HEK293 (cell line): Measurements from ENCODE around the gene MGST3.

ENCODE experiments used
- FEZF1 ChIP-seq: fragments of 450-650 bp; formaldehyde crosslinking; IDR thresholded peaks from 2 replicates; pipeline ENCODE4 v1.5.1; 2016; ENCODE audit warnings: missing biosample characterization, missing genetic modification characterization
- GLIS1 ChIP-seq: fragments of 450-650 bp; formaldehyde crosslinking; IDR thresholded peaks from 2 replicates; pipeline ENCODE4 v1.5.1; 2016; ENCODE audit warnings: missing biosample characterization, missing genetic modification characterization
- HOXA7 ChIP-seq: sonication (generic); formaldehyde crosslinking; IDR thresholded peaks from 2 replicates; pipeline ENCODE4 v1.8.1; 2022; ENCODE audit warnings: missing genetic modification reagents, borderline replicate concordance
- IKZF3 ChIP-seq: fragments of 450-650 bp; IDR thresholded peaks from 2 replicates; pipeline ENCODE4 v1.5.0; 2018; ENCODE audit warnings: missing biosample characterization, mild to moderate bottlenecking, missing genetic modification characterization, moderate library complexity
- MYNN ChIP-seq: fragments of 450-650 bp; formaldehyde crosslinking; IDR thresholded peaks from 2 replicates; pipeline ENCODE4 v1.5.1; 2016; ENCODE audit warnings: missing biosample characterization, missing genetic modification characterization, borderline replicate concordance
- MZF1 ChIP-seq: fragments of 450-650 bp; formaldehyde crosslinking; IDR thresholded peaks from 2 replicates; pipeline ENCODE4 v1.5.1; 2017; ENCODE audit warnings: missing biosample characterization, missing genetic modification characterization, borderline replicate concordance
- SETDB1 ChIP-seq: IDR thresholded peaks from one replicate; pipeline ENCODE4 v1.6.1; 2017; ENCODE audit warnings: mild to moderate bottlenecking, low read length, moderate library complexity, mixed read lengths; ENCODE audit not compliant: insufficient read length
- SP2 ChIP-seq: fragments of 450-650 bp; formaldehyde crosslinking; IDR thresholded peaks from 2 replicates; pipeline ENCODE4 v1.5.1; 2016; ENCODE audit warnings: missing biosample characterization, missing genetic modification characterization
- YY2 ChIP-seq: fragments of 450-650 bp; formaldehyde crosslinking; IDR thresholded peaks from 2 replicates; pipeline ENCODE4 v1.5.1; 2016; ENCODE audit warnings: missing biosample characterization, missing genetic modification characterization
- ZFP3 ChIP-seq: fragments of 450-650 bp; formaldehyde crosslinking; IDR thresholded peaks from 2 replicates; pipeline ENCODE4 v1.5.1; 2016; ENCODE audit warnings: low read depth, missing biosample characterization, missing genetic modification characterization
- ZNF114 ChIP-seq: fragments of 450-650 bp; formaldehyde crosslinking; IDR thresholded peaks from 2 replicates; pipeline ENCODE4 v1.5.0; 2017; ENCODE audit warnings: missing biosample characterization, missing genetic modification characterization
- ZNF140 ChIP-seq: fragments of 450-650 bp; formaldehyde crosslinking; IDR thresholded peaks from 2 replicates; pipeline ENCODE4 v1.5.1; 2016; ENCODE audit warnings: missing biosample characterization, missing genetic modification characterization
- ZNF175 ChIP-seq: fragments of 450-650 bp; formaldehyde crosslinking; IDR thresholded peaks from 2 replicates; pipeline ENCODE4 v1.5.1; 2016; ENCODE audit warnings: missing biosample characterization, missing genetic modification characterization
- ZNF214 ChIP-seq: fragments of 450-650 bp; formaldehyde crosslinking; IDR thresholded peaks from 2 replicates; pipeline ENCODE4 v1.5.1; 2017; ENCODE audit warnings: missing biosample characterization, mild to moderate bottlenecking, missing genetic modification characterization, borderline replicate concordance
- ZNF24 ChIP-seq: fragments of 450-650 bp; formaldehyde crosslinking; IDR thresholded peaks from 2 replicates; pipeline ENCODE4 v1.5.1; 2016; ENCODE audit warnings: missing biosample characterization, missing genetic modification characterization
- ZNF280D ChIP-seq: fragments of 450-650 bp; formaldehyde crosslinking; IDR thresholded peaks from 2 replicates; pipeline ENCODE4 v1.5.1; 2016; ENCODE audit warnings: missing biosample characterization, missing genetic modification characterization
- ZNF292 ChIP-seq: fragments of 450-650 bp; formaldehyde crosslinking; IDR thresholded peaks from 2 replicates; pipeline ENCODE4 v1.5.1; 2016; ENCODE audit warnings: low read depth, missing biosample characterization, missing genetic modification characterization, borderline replicate concordance
- ZNF324 ChIP-seq: fragments of 450-650 bp; formaldehyde crosslinking; IDR thresholded peaks from 2 replicates; pipeline ENCODE4 v1.5.1; 2016; ENCODE audit warnings: missing biosample characterization, missing genetic modification characterization
- ZNF394 ChIP-seq: fragments of 450-650 bp; formaldehyde crosslinking; IDR thresholded peaks from 2 replicates; pipeline ENCODE4 v1.5.1; 2016; ENCODE audit warnings: missing biosample characterization, missing genetic modification characterization, mild to moderate bottlenecking, moderate library complexity, borderline replicate concordance
- ZNF426 ChIP-seq: fragments of 450-650 bp; formaldehyde crosslinking; IDR thresholded peaks from 2 replicates; pipeline ENCODE4 v1.5.1; 2017; ENCODE audit warnings: missing biosample characterization, missing genetic modification characterization, mild to moderate bottlenecking, inconsistent platforms, moderate library complexity
- ZNF529 ChIP-seq: fragments of 450-650 bp; formaldehyde crosslinking; IDR thresholded peaks from 2 replicates; pipeline ENCODE4 v1.5.1; 2017; ENCODE audit warnings: missing genetic modification characterization, missing biosample characterization; ENCODE audit not compliant: insufficient replicate concordance
- ZNF530 ChIP-seq: fragments of 450-650 bp; formaldehyde crosslinking; IDR thresholded peaks from 2 replicates; pipeline ENCODE4 v1.5.1; 2016; ENCODE audit warnings: low read depth, missing biosample characterization, missing genetic modification characterization
- ZNF580 ChIP-seq: fragments of 450-650 bp; formaldehyde crosslinking; IDR thresholded peaks from 2 replicates; pipeline ENCODE4 v1.5.1; 2016; ENCODE audit warnings: missing biosample characterization, missing genetic modification characterization
- ZNF658 ChIP-seq: fragments of 450-650 bp; formaldehyde crosslinking; IDR thresholded peaks from 2 replicates; pipeline ENCODE4; 2016; ENCODE audit warnings: missing biosample characterization, missing genetic modification characterization
- ZNF660 ChIP-seq: fragments of 450-650 bp; IDR thresholded peaks from 2 replicates; pipeline ENCODE4 v1.5.1; 2018; ENCODE audit warnings: missing biosample characterization, mild to moderate bottlenecking, missing genetic modification characterization
- ZNF670 ChIP-seq: fragments of 450-650 bp; formaldehyde crosslinking; IDR thresholded peaks from 2 replicates; pipeline ENCODE4 v1.5.1; 2016; ENCODE audit warnings: missing biosample characterization, missing genetic modification characterization, low read depth
- ZNF692 ChIP-seq: fragments of 450-650 bp; formaldehyde crosslinking; IDR thresholded peaks from 2 replicates; pipeline ENCODE4 v1.5.1; 2016; ENCODE audit warnings: missing biosample characterization, missing genetic modification characterization

The MGST3 gene

GRCh38 chr1:165696625-165697100 is 65.6 kb downstream of the MGST3 start (continued):
- TF ChIP-seq ZNF670 (no peak), ZNF529 (tag by site-specific recombination) (no peak), HOXA7 (CRISPR knock-in tag) (no peak), FEZF1 (tag by site-specific recombination) (peak; percentile 82), ZNF114 (tag by site-specific recombination) (no peak), MZF1 (tag by site-specific recombination) (no peak; the same call in 1 of the 2 replicates), GLIS1 (tag by site-specific recombination) (no peak), ZNF324 (tag by site-specific recombination) (no peak), ZNF692 (tag by site-specific recombination) (no peak), IKZF3 (peak; percentile 55; the same call in 1 of the 2 replicates), ZNF140 (tag by site-specific recombination) (no peak), ZNF530 (tag by site-specific recombination) (no peak), ZFP3 (no peak), SETDB1 (no peak), SP2 (tag by site-specific recombination) (no peak), ZNF280D (no peak), ZNF292 (no peak), ZNF214 (tag by site-specific recombination) (no peak), ZNF580 (tag by site-specific recombination) (peak; percentile 77), YY2 (no peak), ZNF660 (no peak), ZNF394 (tag by site-specific recombination) (no peak), ZNF426 (no peak), ZNF175 (tag by site-specific recombination) (no peak), ZNF658 (tag by site-specific recombination) (no peak), MYNN (no peak), ZNF24 (tag by site-specific recombination) (no peak)
